Mesenchymal stem cell (in vitro differentiated cells and primary cell): ENCODE data around the gene UBR3.

ENCODE experiments used
- DNase-seq: peaks from one replicate; pipeline ENCODE4 v3.0.0-alpha.2; 2013
- H2AFZ ChIP-seq: one replicate; pipeline ENCODE4 v1.6.1; 2013; ENCODE audit warnings: low read depth, mild to moderate bottlenecking, control low read depth, inconsistent platforms, low read length, moderate library complexity
- H2AK5ac ChIP-seq: 2 replicates; pipeline ENCODE4 v1.6.1; 2013; ENCODE audit warnings: low read length, moderate library complexity, mild to moderate bottlenecking, inconsistent platforms; ENCODE audit not compliant: severe bottlenecking
- H2BK120ac ChIP-seq: one replicate; pipeline ENCODE4 v1.6.1; 2013; ENCODE audit warnings: low read depth, mild to moderate bottlenecking, inconsistent platforms, low read length, moderate library complexity
- H2BK12ac ChIP-seq, 2 experiments: one replicate each; pipeline ENCODE4 v1.6.1; 2013; ENCODE audit warnings: inconsistent platforms in 2 of 2, low read length in 2 of 2, mild to moderate bottlenecking in 2 of 2, moderate library complexity in 2 of 2, control low read depth in 1 of 2
- H2BK15ac ChIP-seq: one replicate; pipeline ENCODE4 v1.6.1; 2013; ENCODE audit warnings: mild to moderate bottlenecking, low read depth, inconsistent platforms; ENCODE audit not compliant: poor library complexity, severe bottlenecking
- H2BK5ac ChIP-seq: 2 replicates; pipeline ENCODE4 v1.6.1; 2013; ENCODE audit warnings: low read depth, mild to moderate bottlenecking, low read length, control low read depth, inconsistent platforms; ENCODE audit not compliant: poor library complexity, severe bottlenecking
- H3K14ac ChIP-seq, 2 experiments: one replicate each; pipeline ENCODE4 v1.6.1; 2013; ENCODE audit warnings: inconsistent platforms in 2 of 2, low read length in 2 of 2, control low read depth in 1 of 2, mild to moderate bottlenecking in 1 of 2, moderate library complexity in 1 of 2
- H3K18ac ChIP-seq, 2 experiments: one replicate each; pipeline ENCODE4 v1.6.1; 2013; ENCODE audit warnings: inconsistent platforms in 2 of 2, low read length in 2 of 2, control low read depth in 1 of 2, low read depth in 1 of 2, mild to moderate bottlenecking in 1 of 2
- H3K23ac ChIP-seq, 2 experiments: one replicate each; pipeline ENCODE4 v1.6.1; 2013; ENCODE audit warnings: inconsistent platforms in 2 of 2, low read length in 2 of 2, mild to moderate bottlenecking in 2 of 2, moderate library complexity in 2 of 2, control low read depth in 1 of 2
- H3K27ac ChIP-seq: 2 replicates; pipeline ENCODE4 v1.5.1; 2013; ENCODE audit warnings: mild to moderate bottlenecking, moderate library complexity, low read length, control low read depth, inconsistent platforms; ENCODE audit not compliant: poor library complexity, severe bottlenecking
- H3K27me3 ChIP-seq, 2 experiments: 2 replicates each; pipeline versions ENCODE4 v1.6.1 to v1.7.0; 2013; ENCODE audit warnings: low read length in 2 of 2, mild to moderate bottlenecking in 2 of 2, moderate library complexity in 2 of 2, control low read depth in 1 of 2, inconsistent platforms in 1 of 2; ENCODE audit not compliant: control insufficient read depth in 1 of 2, insufficient read depth in 1 of 2
- H3K36me3 ChIP-seq, 2 experiments: 2 replicates each; pipeline versions ENCODE4 v1.6.1 to v1.7.0; 2013; ENCODE audit warnings: low read length in 2 of 2, control low read depth in 1 of 2, inconsistent platforms in 1 of 2, low read depth in 1 of 2, mild to moderate bottlenecking in 1 of 2; ENCODE audit not compliant: insufficient read depth in 2 of 2, control insufficient read depth in 1 of 2
- H3K4ac ChIP-seq, 2 experiments: one replicate each; pipeline ENCODE4 v1.6.1; 2013; ENCODE audit warnings: inconsistent platforms in 2 of 2, low read length in 2 of 2, mild to moderate bottlenecking in 2 of 2, moderate library complexity in 2 of 2, control low read depth in 1 of 2, low read depth in 1 of 2
- H3K4me1 ChIP-seq: 2 replicates; pipeline ENCODE4 v1.6.1; 2013; ENCODE audit warnings: low read depth, low read length, control low read depth; ENCODE audit not compliant: control insufficient read depth, insufficient read depth
- H3K4me2 ChIP-seq: 2 replicates; pipeline ENCODE4 v1.6.1; 2013; ENCODE audit warnings: low read length, mild to moderate bottlenecking, inconsistent platforms; ENCODE audit not compliant: poor library complexity, severe bottlenecking
- H3K4me3 ChIP-seq, 2 experiments: 2 replicates each; pipeline versions ENCODE4 v1.5.1 to v1.7.0; 2013; ENCODE audit warnings: low read length in 2 of 2, mild to moderate bottlenecking in 2 of 2, control low read depth in 1 of 2, low read depth in 1 of 2; ENCODE audit not compliant: insufficient read depth in 1 of 2
- H3K79me1 ChIP-seq: replicated peaks from 2 replicates; pipeline ENCODE4 v1.6.1; 2013; ENCODE audit warnings: mild to moderate bottlenecking, control low read depth, low read length, inconsistent platforms; ENCODE audit not compliant: poor library complexity, severe bottlenecking
- H3K9ac ChIP-seq: 2 replicates; pipeline ENCODE4 v1.7.0; 2013; ENCODE audit warnings: mild to moderate bottlenecking, low read length, moderate library complexity
- H3K9me3 ChIP-seq: 2 replicates; pipeline ENCODE4 v1.7.0; 2013; ENCODE audit warnings: mild to moderate bottlenecking, low read length; ENCODE audit not compliant: control insufficient read depth
- H4K8ac ChIP-seq: one replicate; pipeline ENCODE4 v1.6.1; 2013; ENCODE audit warnings: inconsistent platforms, mild to moderate bottlenecking, low read length, moderate library complexity
- H4K91ac ChIP-seq: one replicate; pipeline ENCODE4 v1.6.1; 2013; ENCODE audit warnings: mild to moderate bottlenecking, low read length, inconsistent platforms
- WGBS: methylation state at CpG from one replicate; pipeline ENCODE4 v1.1.7; 2013; ENCODE audit warnings: mixed read lengths; 5-methylcytosine and 5-hydroxymethylcytosine counted together

The UBR3 gene

GRCh38 chr2:170070778-170071177 lies 243.5 kb downstream of the UBR3 start:
- H3K79me1 ChIP-seq = no peaks in the 10 kb centered on the region
- no peak overlapping the region for H3K9ac ChIP-seq
- H3K36me3 ChIP-seq = peaks cover 0 to 71% of the 10 kb centered on the region in 2 experiments
- H3K4ac ChIP-seq = no peak overlapping the region
- no peak overlapping the region for H3K14ac ChIP-seq
- no peak overlapping the region for H2AFZ ChIP-seq
- no peaks in the 10 kb centered on the region for H3K4me1 ChIP-seq
- H2BK5ac ChIP-seq = no peak overlapping the region
- H3K27ac ChIP-seq = no peak overlapping the region
- no peak overlapping the region for H3K4me3 ChIP-seq
- DNase-seq = no peak
- no peak overlapping the region for H3K18ac ChIP-seq
- no peak overlapping the region for H4K91ac ChIP-seq
- no peak overlapping the region for H3K23ac ChIP-seq
- H3K9me3 ChIP-seq = peaks cover 35% of the 10 kb centered on the region
- no peak overlapping the region for H3K4me2 ChIP-seq
- H2BK12ac ChIP-seq = no peak overlapping the region
- H2BK120ac ChIP-seq = no peak overlapping the region
- no peak overlapping the region for H2BK15ac ChIP-seq
- H4K8ac ChIP-seq = no peak overlapping the region
- no peak overlapping the region for H2AK5ac ChIP-seq
- no CpG with 5 or more reads among the region's 2 CpGs for WGBS
- H3K27me3 ChIP-seq = no peaks in the 10 kb centered on the region

GRCh38 chr2:170073288-170073687 lies 246.0 kb downstream of the UBR3 start:
- H3K23ac ChIP-seq = no peak overlapping the region
- H3K27ac ChIP-seq = no peak overlapping the region
- H3K14ac ChIP-seq = no peak overlapping the region
- no peak overlapping the region for H3K18ac ChIP-seq
- H3K9ac ChIP-seq = no peak overlapping the region
- no peaks in the 10 kb centered on the region for H3K4me1 ChIP-seq
- H2BK15ac ChIP-seq = no peak overlapping the region
- H4K91ac ChIP-seq = no peak overlapping the region
- no peak for DNase-seq
- no peak overlapping the region for H2BK120ac ChIP-seq
- no peaks in the 10 kb centered on the region for H3K27me3 ChIP-seq
- no peak overlapping the region for H3K4me2 ChIP-seq
- no peak overlapping the region for H3K4ac ChIP-seq
- H3K79me1 ChIP-seq = no peaks in the 10 kb centered on the region
- H3K4me3 ChIP-seq = no peak overlapping the region
- H3K36me3 ChIP-seq = peaks cover 0 to 68% of the 10 kb centered on the region in 2 experiments
- no peak overlapping the region for H4K8ac ChIP-seq
- WGBS = 100% methylated on average over 2 of the region's 2 CpGs
- H2BK5ac ChIP-seq = no peak overlapping the region
- H3K9me3 ChIP-seq = peaks cover 29% of the 10 kb centered on the region
- no peak overlapping the region for H2BK12ac ChIP-seq
- H2AK5ac ChIP-seq = no peak overlapping the region
- no peak overlapping the region for H2AFZ ChIP-seq

- WGBS = no CpG with 5 or more reads among the region's 1 CpG
- Histone ChIP-seq H3K14ac (no peak overlapping the region), H3K4me1 (no peaks in the 10 kb centered on the region)
Measured at GRCh38 chr2:170076189-170076588, 248.9 kb downstream of the UBR3 start.

GRCh38 chr2:170077830-170078569 lies 250.7 kb downstream of the UBR3 start:
- H3K27ac ChIP-seq = no peak overlapping the region
- no peak overlapping the region for H3K23ac ChIP-seq
- no peaks in the 10 kb centered on the region for H3K79me1 ChIP-seq
- no peak overlapping the region for H3K9ac ChIP-seq
- no peak overlapping the region for H3K14ac ChIP-seq
- no peak overlapping the region for H3K4ac ChIP-seq
- no peak overlapping the region for H2BK5ac ChIP-seq
- no peak overlapping the region for H2BK15ac ChIP-seq
- no peak overlapping the region for H4K91ac ChIP-seq
- no peak overlapping the region for H2AFZ ChIP-seq
- no peaks in the 10 kb centered on the region for H3K27me3 ChIP-seq
- no peak overlapping the region for H3K18ac ChIP-seq
- H3K4me1 ChIP-seq = no peaks in the 10 kb centered on the region
- no peak overlapping the region for H2AK5ac ChIP-seq
- no peak overlapping the region for H2BK12ac ChIP-seq
- no peak overlapping the region for H3K4me2 ChIP-seq
- no peak for DNase-seq
- peaks cover 4 to 60% of the 10 kb centered on the region in 2 experiments for H3K36me3 ChIP-seq
- WGBS = 97% methylated on average over 5 of the region's 7 CpGs
- H2BK120ac ChIP-seq = no peak overlapping the region
- H3K4me3 ChIP-seq = no peak overlapping the region
- H3K9me3 ChIP-seq = no peaks in the 10 kb centered on the region
- H4K8ac ChIP-seq = no peak overlapping the region

More at GRCh38 chr2:170076189-170076588, 248.9 kb downstream of the UBR3 start:
- Histone ChIP-seq H2BK15ac (no peak overlapping the region), H3K18ac (no peak overlapping the region), H3K4me2 (no peak overlapping the region), H3K27ac (no peak overlapping the region), H2BK12ac (no peak overlapping the region), H4K8ac (no peak overlapping the region), H2AFZ (no peak overlapping the region), H3K79me1 (no peaks in the 10 kb centered on the region), H4K91ac (no peak overlapping the region), H3K23ac (no peak overlapping the region), H3K4ac (no peak overlapping the region), H2BK120ac (no peak overlapping the region), H3K9ac (no peak overlapping the region), H2AK5ac (no peak overlapping the region), H3K9me3 (peaks cover 2% of the 10 kb centered on the region), H3K27me3 (no peaks in the 10 kb centered on the region), H2BK5ac (no peak overlapping the region), H3K4me3 (no peak overlapping the region), H3K36me3 (peaks cover 4 to 51% of the 10 kb centered on the region in 2 experiments)
- no peak for DNase-seq
